Uterus (tissue), 4 donors: Measurements from ENCODE around the gene YARS1. TPM values are rescaled to one million over a fixed set of nuclear protein-coding genes. Genes with fewer than 3 reads are reported as not detected.
"Not testable (repeated sequence)": the region's sequence is repeated elsewhere in the genome, so short reads cannot be mapped to it uniquely, and the experiment has no call there.

Source experiments
- DNase-seq, 2 donors: peaks; one replicate each; pipeline ENCODE4 v3.0.0-alpha.2; 2019 to 2020
- H3K27ac ChIP-seq, 2 donors: fragments of 200-600 bp; sonication (generic); 1 replicate in 1 of 2; 2 replicates in 1 of 2; pipeline ENCODE4 v1.5.1; 2016 to 2018
- H3K27me3 ChIP-seq, 2 donors: fragments of 200-600 bp; sonication (generic); one replicate each; pipeline ENCODE4 v1.5.1; 2018 to 2019; ENCODE audit warnings: control low read depth in 1 of 2
- H3K36me3 ChIP-seq, 2 donors: fragments of 200-600 bp; sonication (generic); one replicate each; pipeline ENCODE4 v1.5.1; 2019; ENCODE audit warnings: control low read depth in 1 of 2
- H3K4me1 ChIP-seq, 2 donors: fragments of 200-600 bp; sonication (generic); one replicate each; pipeline ENCODE4 v1.5.1; 2018 to 2019; ENCODE audit warnings: control low read depth in 1 of 2
- H3K4me3 ChIP-seq, 2 donors: fragments of 200-600 bp; sonication (generic); 1 replicate in 1 of 2; 2 replicates in 1 of 2; pipeline ENCODE4 v1.5.1; 2018 to 2019; ENCODE audit warnings: mild to moderate bottlenecking in 1 of 2
- H3K9me3 ChIP-seq, 2 donors: fragments of 200-600 bp; sonication (generic); one replicate each; pipeline ENCODE4 v1.5.1; 2019; ENCODE audit warnings: control low read depth in 1 of 2
- CTCF ChIP-seq, 4 experiments: fragments of 200-600 bp in 2 of 4; fragments of 450-650 bp in 2 of 4; sonication (generic) in 2 of 4; IDR thresholded peaks; one replicate each; pipeline ENCODE4 v1.5.1; 2016 to 2019; ENCODE audit warnings: antibody characterized with exemption in 4 of 4, mild to moderate bottlenecking in 2 of 4, moderate library complexity in 1 of 4
- POLR2A ChIP-seq, 2 donors: fragments of 450-650 bp; IDR thresholded peaks; one replicate each; pipeline ENCODE4 v1.6.1; 2016; ENCODE audit warnings: antibody characterized with exemption in 2 of 2, mild to moderate bottlenecking in 1 of 2, moderate library complexity in 1 of 2
- intact Hi-C: fragments of 100-400 bp; cut with DNase I; formaldehyde crosslinking; loops from one replicate; pipeline ENCODE4 v1.15.1; 2023; ENCODE audit warnings: low total_unique reads
- total RNA-seq, 4 donors: library from RNA; depleted of rRNA in 3 of 4; stranded (reverse); fragments of >200 nt in 3 of 4; gene quantifications; one replicate each; pipeline versions ENCODE4 v1.1.0 to v1.2.4, GENCODE V29; 2014 to 2023
- donor health status: DM: yes; HTN: yes; CAD: no.

Gene YARS1
- total RNA-seq, 4 donors from 2014 or later, result 15.9 to 67.7 (median 30.4) TPM

GRCh38 chr1:32801096-32801715 is 16.0 kb downstream of the YARS1 start:
- no peak overlapping the region for H3K27ac ChIP-seq
- TF ChIP-seq CTCF (IDR thresholded peaks at IDR 0.05) (no peak), POLR2A (IDR thresholded peaks at IDR 0.05) (no peak)
- H3K9me3 ChIP-seq, result no peaks in the 10 kb centered on the region
- DNase-seq, result no peak
- no peaks in the 10 kb centered on the region for H3K27me3 ChIP-seq
- H3K4me1 ChIP-seq, result no peaks in the 10 kb centered on the region
- intact Hi-C loops, result no loop called here
- no peak overlapping the region for H3K4me3 ChIP-seq
- no peaks in the 10 kb centered on the region for H3K36me3 ChIP-seq

GRCh38 chr1:32798679-32799416 is 18.3 kb downstream of the YARS1 start:
- DNase-seq, result no peak
- H3K9me3 ChIP-seq, result no peaks in the 10 kb centered on the region
- no peaks in the 10 kb centered on the region for H3K27me3 ChIP-seq
- TF ChIP-seq CTCF (IDR thresholded peaks at IDR 0.05), result no peak
- TF ChIP-seq POLR2A (IDR thresholded peaks at IDR 0.05), result no peak
- H3K27ac ChIP-seq, result no peak overlapping the region
- intact Hi-C loops, result no loop called here
- H3K4me1 ChIP-seq, result no peaks in the 10 kb centered on the region
- H3K4me3 ChIP-seq, result no peak overlapping the region
- H3K36me3 ChIP-seq, result no peaks in the 10 kb centered on the region

DNA sequence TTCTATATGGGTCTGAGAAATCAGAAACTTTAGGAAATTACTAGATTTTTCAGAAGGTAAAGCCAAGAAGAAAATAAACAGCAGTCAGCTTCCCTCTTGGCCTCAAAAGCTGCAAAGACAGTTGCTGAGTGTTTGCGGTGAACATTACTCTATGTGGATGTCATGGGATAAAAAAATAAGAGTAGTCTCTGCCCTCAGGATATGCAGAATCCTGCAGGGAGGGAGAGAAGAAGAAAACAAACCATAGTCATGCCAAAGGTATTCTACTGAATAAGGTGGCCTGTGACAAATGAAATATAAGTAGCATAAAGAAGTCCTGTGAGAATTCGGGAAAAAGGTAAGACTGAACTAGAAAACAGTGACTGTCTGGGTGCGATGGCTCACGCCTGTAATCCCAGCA is 19.0 kb downstream of the YARS1 start:
- no peak overlapping the region for H3K4me3 ChIP-seq
- H3K27ac ChIP-seq, result no peak overlapping the region
- H3K9me3 ChIP-seq, result no peaks in the 10 kb centered on the region
- no peaks in the 10 kb centered on the region for H3K36me3 ChIP-seq
- no peak for DNase-seq
- TF ChIP-seq CTCF (IDR thresholded peaks at IDR 0.05) (no peak), POLR2A (IDR thresholded peaks at IDR 0.05) (no peak)
- H3K4me1 ChIP-seq, result no peaks in the 10 kb centered on the region
- intact Hi-C loops, result no loop called here
- no peaks in the 10 kb centered on the region for H3K27me3 ChIP-seq

GRCh38 chr1:32797456-32797855 is 19.7 kb downstream of the YARS1 start:
- H3K4me3 ChIP-seq, result no peak overlapping the region
- TF ChIP-seq POLR2A (IDR thresholded peaks at IDR 0.05), result no peak
- no peak for TF ChIP-seq CTCF (IDR thresholded peaks at IDR 0.05)
- H3K36me3 ChIP-seq, result no peaks in the 10 kb centered on the region
- H3K9me3 ChIP-seq, result no peaks in the 10 kb centered on the region
- DNase-seq, result no peak
- no peaks in the 10 kb centered on the region for H3K4me1 ChIP-seq
- no peaks in the 10 kb centered on the region for H3K27me3 ChIP-seq
- H3K27ac ChIP-seq, result no peak overlapping the region
- intact Hi-C loops, result no loop called here

- H3K36me3 ChIP-seq, H3K27ac ChIP-seq, H3K9me3 ChIP-seq, DNase-seq, H3K27me3 ChIP-seq, intact Hi-C loops, H3K4me3 ChIP-seq, H3K4me1 ChIP-seq: not testable (repeated sequence)
These were observed 21.4 kb downstream of the YARS1 start for GRCh38 chr1:32795763-32796162.
